Peyer's patch (tissue), 4 donors: ENCODE measurements around the gene MUC6. TPM values are rescaled to one million over a fixed set of nuclear protein-coding genes. Genes with fewer than 3 reads are reported as not detected.

Source experiments
- DNase-seq, 3 donors: peaks; one replicate each; pipeline ENCODE4 v3.0.0-alpha.2; 2017 to 2019
- H3K27ac ChIP-seq, 4 donors: fragments of 200-600 bp; sonication (generic); one replicate each; pipeline ENCODE4 v1.5.1; 2016 to 2019
- H3K27me3 ChIP-seq, 2 donors: fragments of 200-600 bp; sonication (generic); one replicate each; pipeline ENCODE4 v1.5.1; 2019
- H3K36me3 ChIP-seq, 3 donors: fragments of 200-600 bp; sonication (generic); one replicate each; pipeline ENCODE4 v1.5.1; 2016 to 2019
- H3K4me1 ChIP-seq, 4 donors: fragments of 200-600 bp; sonication (generic); one replicate each; pipeline ENCODE4 v1.5.1; 2016 to 2019
- H3K4me3 ChIP-seq, 4 donors: fragments of 200-600 bp; sonication (generic); 1 replicate in 3 of 4; 2 replicates in 1 of 4; pipeline ENCODE4 v1.5.1; 2016 to 2019; ENCODE audit warnings: mild to moderate bottlenecking in 1 of 4
- H3K9me3 ChIP-seq, 4 donors: fragments of 200-600 bp; sonication (generic); one replicate each; pipeline ENCODE4 v1.5.1; 2016 to 2019; ENCODE audit warnings: mild to moderate bottlenecking in 1 of 4
- POLR2A ChIP-seq, 2 donors: fragments of 450-650 bp; IDR thresholded peaks; one replicate each; pipeline ENCODE4 v1.5.1; 2017; ENCODE audit warnings: antibody characterized with exemption in 2 of 2, mild to moderate bottlenecking in 2 of 2, moderate library complexity in 2 of 2
- total RNA-seq, 4 donors: library from RNA; depleted of rRNA; stranded (reverse); fragments of >200 nt; gene quantifications; one replicate each; pipeline ENCODE4 v1.1.0, GENCODE V29; 2016
- TF ChIP-seq, protein P1 (sequence below), 6 experiments: fragments of 450-650 bp in 4 of 6; fragments of 200-600 bp in 2 of 6; sonication (generic) in 1 of 6; IDR thresholded peaks; one replicate each; pipeline ENCODE4 v1.5.1; 2017 to 2019; ENCODE audit warnings: antibody characterized with exemption in 6 of 6, mild to moderate bottlenecking in 3 of 6, moderate library complexity in 1 of 6

Gene MUC6
- total RNA-seq, 4 donors from 2014 or later: not detected

DNA sequence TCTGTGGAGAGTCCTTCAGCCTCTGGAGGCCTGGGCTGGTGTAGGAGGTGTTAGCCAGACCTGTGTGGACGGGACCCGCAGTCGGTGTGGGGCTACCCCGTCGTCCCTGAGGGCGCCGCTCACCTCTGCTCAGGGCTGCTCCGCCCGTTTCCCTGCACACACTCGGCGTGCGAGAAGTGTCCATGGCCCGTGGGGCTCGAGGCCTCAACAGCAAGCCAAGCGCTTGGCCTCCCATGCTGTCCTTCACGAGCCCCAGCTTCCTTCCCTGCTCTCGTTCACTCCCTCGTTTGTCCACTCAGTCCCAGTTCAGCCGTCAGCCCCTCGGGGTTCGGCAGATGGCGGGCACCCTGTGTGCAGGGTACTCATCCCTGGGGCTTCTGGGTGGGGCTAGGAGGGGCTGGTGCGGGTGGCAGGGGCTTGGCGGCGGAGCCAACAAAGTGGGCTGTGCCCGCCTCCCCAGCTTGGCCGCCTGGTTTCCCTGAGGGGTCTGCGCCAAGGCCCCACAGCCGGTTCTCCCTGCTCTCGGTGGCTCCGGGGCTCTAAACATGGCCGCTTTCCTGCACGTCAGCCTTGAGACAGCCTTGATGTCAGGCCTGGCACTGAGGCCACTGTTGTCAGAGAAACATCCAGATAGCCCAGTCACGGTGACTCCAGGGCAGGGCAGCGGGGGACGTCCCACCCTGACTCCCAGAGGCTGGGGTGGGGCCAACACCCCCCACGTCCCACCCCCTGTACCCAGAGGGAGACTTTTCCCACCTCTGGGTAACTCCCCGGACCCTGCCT, 3.3 kb downstream of the MUC6 start:
- Histone ChIP-seq H3K27ac (no peak overlapping the region), H3K4me1 (no peaks in the 10 kb centered on the region), H3K36me3 (no peaks in the 10 kb centered on the region), H3K27me3 (no peaks in the 10 kb centered on the region), H3K9me3 (no peaks in the 10 kb centered on the region), H3K4me3 (no peak overlapping the region)
- no peak for DNase-seq
- no peak for TF ChIP-seq POLR2A (IDR thresholded peaks at IDR 0.05)
- TF ChIP-seq, protein P1, sequence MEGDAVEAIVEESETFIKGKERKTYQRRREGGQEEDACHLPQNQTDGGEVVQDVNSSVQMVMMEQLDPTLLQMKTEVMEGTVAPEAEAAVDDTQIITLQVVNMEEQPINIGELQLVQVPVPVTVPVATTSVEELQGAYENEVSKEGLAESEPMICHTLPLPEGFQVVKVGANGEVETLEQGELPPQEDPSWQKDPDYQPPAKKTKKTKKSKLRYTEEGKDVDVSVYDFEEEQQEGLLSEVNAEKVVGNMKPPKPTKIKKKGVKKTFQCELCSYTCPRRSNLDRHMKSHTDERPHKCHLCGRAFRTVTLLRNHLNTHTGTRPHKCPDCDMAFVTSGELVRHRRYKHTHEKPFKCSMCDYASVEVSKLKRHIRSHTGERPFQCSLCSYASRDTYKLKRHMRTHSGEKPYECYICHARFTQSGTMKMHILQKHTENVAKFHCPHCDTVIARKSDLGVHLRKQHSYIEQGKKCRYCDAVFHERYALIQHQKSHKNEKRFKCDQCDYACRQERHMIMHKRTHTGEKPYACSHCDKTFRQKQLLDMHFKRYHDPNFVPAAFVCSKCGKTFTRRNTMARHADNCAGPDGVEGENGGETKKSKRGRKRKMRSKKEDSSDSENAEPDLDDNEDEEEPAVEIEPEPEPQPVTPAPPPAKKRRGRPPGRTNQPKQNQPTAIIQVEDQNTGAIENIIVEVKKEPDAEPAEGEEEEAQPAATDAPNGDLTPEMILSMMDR (IDR thresholded peaks at IDR 0.05): no peak

DNA sequence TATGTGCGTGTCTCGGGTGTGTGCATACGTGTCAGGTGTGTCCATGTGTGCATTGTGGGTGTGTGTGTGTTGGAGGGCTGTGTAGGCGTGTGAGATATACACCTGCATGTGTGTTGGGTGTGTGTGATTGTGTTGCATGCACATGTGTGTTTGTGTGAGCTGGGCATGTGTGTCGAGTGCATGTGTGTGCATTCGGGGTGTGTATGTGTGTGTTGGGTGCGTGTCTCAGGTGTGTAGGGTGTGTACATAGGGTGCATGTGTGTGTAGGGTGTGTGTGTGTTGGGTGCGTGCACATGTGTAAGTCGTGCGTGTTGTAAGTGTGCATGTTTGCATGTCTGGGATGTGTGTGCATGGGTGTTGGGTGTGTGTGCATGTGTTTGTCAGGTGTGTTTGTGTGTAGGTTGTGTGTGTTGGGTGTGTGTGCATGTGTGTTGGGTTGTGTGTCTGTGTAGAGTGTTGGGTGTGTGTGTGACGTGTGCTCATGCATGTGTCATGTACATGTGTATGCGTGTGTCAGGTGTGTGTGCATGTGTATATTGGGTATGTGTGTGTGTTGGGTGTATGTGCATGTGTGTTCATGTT, 4.1 kb downstream of the MUC6 start:
- Histone ChIP-seq H3K9me3 (no peaks in the 10 kb centered on the region), H3K27me3 (no peaks in the 10 kb centered on the region), H3K4me1 (no peaks in the 10 kb centered on the region), H3K36me3 (no peaks in the 10 kb centered on the region), H3K27ac (no peak overlapping the region), H3K4me3 (no peak overlapping the region)
- TF ChIP-seq, protein P1 (IDR thresholded peaks at IDR 0.05): no peak
- no peak for TF ChIP-seq POLR2A (IDR thresholded peaks at IDR 0.05)
- no peak for DNase-seq

DNA sequence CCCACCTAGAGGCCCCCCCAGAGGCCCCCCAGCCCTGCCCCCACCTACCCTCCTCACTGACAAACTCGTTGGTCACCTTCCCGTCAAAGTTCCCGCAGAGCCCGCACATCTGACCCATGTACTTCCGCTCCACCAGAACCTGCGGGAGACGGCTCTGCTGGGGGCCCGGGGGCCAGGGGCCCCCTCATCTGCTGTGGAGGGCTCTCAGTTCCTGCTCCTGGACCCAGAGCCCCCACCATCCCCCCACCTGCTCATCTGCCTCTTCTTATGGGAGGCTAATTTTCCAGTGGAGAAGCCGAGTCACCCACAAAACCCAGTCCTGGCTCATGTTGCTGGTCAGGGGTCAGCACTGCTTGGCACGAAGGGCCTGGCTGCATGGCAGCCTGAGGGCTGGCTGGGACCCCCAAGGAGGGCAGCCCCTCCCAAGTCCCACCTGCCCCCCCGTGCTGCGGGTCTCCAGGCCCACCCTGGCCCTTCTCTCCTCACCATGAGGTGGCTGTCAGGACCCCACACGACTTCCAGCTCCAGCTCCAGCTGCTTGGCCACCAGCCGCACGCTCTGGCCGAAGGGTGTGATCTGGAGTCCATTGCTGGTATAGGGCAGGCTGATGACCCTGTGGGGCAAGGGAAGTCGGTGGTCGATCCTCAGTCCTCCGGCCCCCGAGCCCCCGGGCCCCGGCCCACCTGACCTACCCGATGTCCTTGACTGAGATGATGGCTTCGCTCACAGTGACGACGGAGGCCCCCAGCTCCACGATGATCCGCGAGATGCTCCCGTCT, 5.2 kb downstream of the MUC6 start:
- no peaks in the 10 kb centered on the region for H3K27me3 ChIP-seq
- TF ChIP-seq, protein P1 (IDR thresholded peaks at IDR 0.05): no peak
- TF ChIP-seq POLR2A (IDR thresholded peaks at IDR 0.05): no peak

DNA sequence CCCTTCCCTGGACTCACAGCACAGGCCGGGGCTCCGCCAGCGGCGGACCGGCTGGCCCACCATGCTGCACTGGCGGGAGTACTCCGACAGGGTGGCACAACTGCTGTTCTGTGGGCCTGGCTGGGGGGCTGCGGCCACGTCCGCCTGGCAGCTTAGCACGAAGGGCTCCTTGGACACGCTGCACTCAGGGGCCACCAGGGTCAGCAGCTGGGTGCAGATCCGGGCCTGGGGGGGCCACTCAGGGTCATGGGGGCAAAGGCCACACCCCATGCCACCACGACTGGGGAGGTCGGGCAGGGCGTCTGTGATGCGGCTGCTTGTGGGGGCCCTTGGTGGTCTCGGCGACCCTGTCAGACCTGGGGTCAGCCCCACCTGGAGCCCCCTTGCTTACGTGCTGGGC, 6.0 kb downstream of the MUC6 start:
- no peaks in the 10 kb centered on the region for H3K9me3 ChIP-seq
- H3K36me3 ChIP-seq: no peaks in the 10 kb centered on the region
- no peaks in the 10 kb centered on the region for H3K4me1 ChIP-seq
- H3K4me3 ChIP-seq: no peak overlapping the region
- H3K27me3 ChIP-seq: no peaks in the 10 kb centered on the region
- no peak for DNase-seq
- TF ChIP-seq POLR2A (IDR thresholded peaks at IDR 0.05): no peak
- TF ChIP-seq, protein P1 (IDR thresholded peaks at IDR 0.05): no peak
- H3K27ac ChIP-seq: no peak overlapping the region

More for the DNA sequence above, 5.2 kb downstream of the MUC6 start:
- no peak overlapping the region for H3K4me3 ChIP-seq
- no peaks in the 10 kb centered on the region for H3K9me3 ChIP-seq
- no peaks in the 10 kb centered on the region for H3K36me3 ChIP-seq
- no peaks in the 10 kb centered on the region for H3K4me1 ChIP-seq
- no peak overlapping the region for H3K27ac ChIP-seq
- no peak for DNase-seq

DNA sequence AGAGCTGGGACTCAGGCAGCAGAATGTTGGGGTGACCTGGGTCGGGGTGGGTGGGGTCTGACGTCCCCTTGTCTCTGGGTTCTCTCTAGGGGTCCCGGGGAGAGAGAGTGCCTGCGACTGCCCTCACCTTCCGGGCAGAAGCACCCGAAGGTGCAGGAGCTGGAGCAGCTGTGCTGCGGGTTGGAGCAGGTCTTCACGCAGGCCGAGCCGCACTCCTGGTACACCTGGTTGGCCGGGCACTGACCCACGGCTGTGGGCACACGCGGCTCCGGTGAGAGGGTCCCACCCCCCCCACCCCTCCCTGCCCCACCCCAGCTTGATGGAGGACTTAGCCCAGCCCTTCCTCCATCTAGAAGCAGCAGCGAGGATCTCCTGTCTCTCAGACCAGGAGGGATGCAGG, 6.4 kb downstream of the MUC6 start:
- TF ChIP-seq, protein P1 (IDR thresholded peaks at IDR 0.05): no peak
- H3K36me3 ChIP-seq: no peaks in the 10 kb centered on the region
- no peak for DNase-seq
- H3K4me1 ChIP-seq: no peaks in the 10 kb centered on the region
- H3K27me3 ChIP-seq: no peaks in the 10 kb centered on the region
- H3K9me3 ChIP-seq: no peaks in the 10 kb centered on the region
- no peak overlapping the region for H3K4me3 ChIP-seq
- no peak overlapping the region for H3K27ac ChIP-seq
